ENCODE data around the gene OR5H2.

DNA sequence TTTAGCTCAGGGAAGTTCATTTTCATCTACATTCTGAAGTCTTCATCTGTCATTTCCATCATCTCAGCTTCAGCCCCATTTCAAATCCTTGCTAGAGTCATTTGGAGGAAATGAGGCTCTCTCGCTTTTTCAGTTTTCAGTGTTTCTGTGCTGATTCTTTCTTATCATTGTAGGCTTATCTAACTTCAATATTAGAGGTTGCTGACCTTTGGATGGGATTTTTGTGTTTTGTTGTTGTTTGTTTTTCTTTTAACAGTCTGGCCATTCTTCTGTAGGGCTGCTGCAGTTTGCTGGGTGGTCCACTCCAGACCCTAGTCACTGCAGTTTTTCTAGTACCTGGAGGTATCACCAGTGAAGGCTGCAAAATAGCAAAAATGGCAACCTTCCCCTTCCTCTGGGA, 8.6 kb downstream of the OR5H2 start:
- TF ChIP-seq TCF4 (CRISPR knock-in tag; IDR thresholded peaks at IDR 0.05; ENCODE audit: borderline replicate concordance) (no peak), RARB (CRISPR knock-in tag; IDR thresholded peaks at IDR 0.05) (no peak), ISL1 (CRISPR knock-in tag; IDR thresholded peaks at IDR 0.05) (no peak), ZNF565 (CRISPR knock-in tag; conservative IDR thresholded peaks at IDR 0.05; ENCODE audit: low read depth) (no peak), ARNTL (CRISPR knock-in tag; IDR thresholded peaks at IDR 0.05; ENCODE audit: borderline replicate concordance, low read depth) (no peak), PPARA (CRISPR knock-in tag; IDR thresholded peaks at IDR 0.05; ENCODE audit: borderline replicate concordance) (no peak), SNAI2 (CRISPR knock-in tag; IDR thresholded peaks at IDR 0.05) (no peak), ZC3H10 (CRISPR knock-in tag; IDR thresholded peaks at IDR 0.05) (no peak), ZFP3 (CRISPR knock-in tag; IDR thresholded peaks at IDR 0.05) (no peak), ZNF8 (CRISPR knock-in tag; IDR thresholded peaks at IDR 0.05) (no peak), TOX (CRISPR knock-in tag; IDR thresholded peaks at IDR 0.05; ENCODE audit: borderline replicate concordance) (no peak)
- TF ChIP-seq, protein P1, sequence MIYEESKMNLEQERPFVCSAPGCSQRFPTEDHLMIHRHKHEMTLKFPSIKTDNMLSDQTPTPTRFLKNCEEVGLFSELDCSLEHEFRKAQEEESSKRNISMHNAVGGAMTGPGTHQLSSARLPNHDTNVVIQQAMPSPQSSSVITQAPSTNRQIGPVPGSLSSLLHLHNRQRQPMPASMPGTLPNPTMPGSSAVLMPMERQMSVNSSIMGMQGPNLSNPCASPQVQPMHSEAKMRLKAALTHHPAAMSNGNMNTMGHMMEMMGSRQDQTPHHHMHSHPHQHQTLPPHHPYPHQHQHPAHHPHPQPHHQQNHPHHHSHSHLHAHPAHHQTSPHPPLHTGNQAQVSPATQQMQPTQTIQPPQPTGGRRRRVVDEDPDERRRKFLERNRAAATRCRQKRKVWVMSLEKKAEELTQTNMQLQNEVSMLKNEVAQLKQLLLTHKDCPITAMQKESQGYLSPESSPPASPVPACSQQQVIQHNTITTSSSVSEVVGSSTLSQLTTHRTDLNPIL (CRISPR knock-in tag; IDR thresholded peaks at IDR 0.05; ENCODE audit: low read depth) = no peak

All from SK-N-SH treated with all-trans-retinoic acid at 6 μM for 48 hours (cell line).